Dedifferentiated amniotic fluid mesenchymal stem cell (primary cell): Measurements from ENCODE around the gene CSPG5.
A peak's percentile ranks its signal among the peaks of the same experiment; 100 is the strongest.

ENCODE experiments used
- DNase-seq: peaks from one replicate; pipeline ENCODE4 v3.0.0-alpha.2; 2016; ENCODE audit errors: extremely low spot score

CSPG5 gene, protein sequence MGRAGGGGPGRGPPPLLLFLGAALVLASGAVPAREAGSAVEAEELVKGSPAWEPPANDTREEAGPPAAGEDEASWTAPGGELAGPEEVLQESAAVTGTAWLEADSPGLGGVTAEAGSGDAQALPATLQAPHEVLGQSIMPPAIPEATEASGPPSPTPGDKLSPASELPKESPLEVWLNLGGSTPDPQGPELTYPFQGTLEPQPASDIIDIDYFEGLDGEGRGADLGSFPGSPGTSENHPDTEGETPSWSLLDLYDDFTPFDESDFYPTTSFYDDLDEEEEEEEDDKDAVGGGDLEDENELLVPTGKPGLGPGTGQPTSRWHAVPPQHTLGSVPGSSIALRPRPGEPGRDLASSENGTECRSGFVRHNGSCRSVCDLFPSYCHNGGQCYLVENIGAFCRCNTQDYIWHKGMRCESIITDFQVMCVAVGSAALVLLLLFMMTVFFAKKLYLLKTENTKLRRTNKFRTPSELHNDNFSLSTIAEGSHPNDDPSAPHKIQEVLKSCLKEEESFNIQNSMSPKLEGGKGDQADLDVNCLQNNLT

GRCh38 chr3:47578691-47579632, at the start of gene CSPG5:
CSPG5 (minus strand) TSS chr3:47578865; CDS start chr3:47578693, 172 bp downstream.
- no peak for DNase-seq

- no peak for DNase-seq
Measured at GRCh38 chr3:47628426-47628825, 49.8 kb upstream of the CSPG5 start.

DNA sequence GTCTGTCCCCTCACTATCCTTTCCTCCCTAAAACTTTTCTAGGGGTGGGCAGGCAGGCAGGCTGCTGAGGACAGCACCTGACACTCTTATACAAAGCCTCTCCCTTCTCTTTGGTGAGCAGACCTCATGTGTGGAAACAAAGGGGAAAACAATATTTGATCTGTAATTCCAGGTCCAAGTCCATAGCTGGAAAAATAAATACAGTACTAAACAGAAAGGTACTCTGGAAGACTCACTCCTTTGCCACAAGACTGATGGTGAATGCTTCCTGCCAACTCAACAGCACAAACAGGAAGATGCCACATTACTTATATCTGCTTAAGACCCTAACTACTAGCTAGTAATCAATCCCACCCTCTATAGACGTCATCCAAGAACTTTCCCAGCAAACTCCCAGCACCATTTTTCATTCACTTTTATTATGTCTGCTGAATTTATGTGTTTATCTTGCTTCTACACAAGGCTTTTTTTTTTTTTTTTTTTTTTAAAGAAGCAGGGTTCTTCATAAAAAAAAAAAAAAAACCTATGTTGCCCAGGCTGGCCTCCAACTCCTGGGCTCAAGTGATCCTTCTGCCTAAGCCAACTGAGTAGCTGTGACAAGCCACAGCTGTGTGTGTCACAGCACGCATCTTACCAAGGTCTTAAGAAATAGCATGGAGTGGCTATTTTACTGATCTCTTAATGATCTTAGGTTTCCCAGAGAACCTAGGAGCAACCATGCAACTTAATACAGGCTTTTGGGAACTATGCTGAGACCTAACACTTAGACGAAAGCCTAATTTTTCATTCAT, 44.2 kb upstream of the CSPG5 start:
- DNase-seq = no peak

DNA sequence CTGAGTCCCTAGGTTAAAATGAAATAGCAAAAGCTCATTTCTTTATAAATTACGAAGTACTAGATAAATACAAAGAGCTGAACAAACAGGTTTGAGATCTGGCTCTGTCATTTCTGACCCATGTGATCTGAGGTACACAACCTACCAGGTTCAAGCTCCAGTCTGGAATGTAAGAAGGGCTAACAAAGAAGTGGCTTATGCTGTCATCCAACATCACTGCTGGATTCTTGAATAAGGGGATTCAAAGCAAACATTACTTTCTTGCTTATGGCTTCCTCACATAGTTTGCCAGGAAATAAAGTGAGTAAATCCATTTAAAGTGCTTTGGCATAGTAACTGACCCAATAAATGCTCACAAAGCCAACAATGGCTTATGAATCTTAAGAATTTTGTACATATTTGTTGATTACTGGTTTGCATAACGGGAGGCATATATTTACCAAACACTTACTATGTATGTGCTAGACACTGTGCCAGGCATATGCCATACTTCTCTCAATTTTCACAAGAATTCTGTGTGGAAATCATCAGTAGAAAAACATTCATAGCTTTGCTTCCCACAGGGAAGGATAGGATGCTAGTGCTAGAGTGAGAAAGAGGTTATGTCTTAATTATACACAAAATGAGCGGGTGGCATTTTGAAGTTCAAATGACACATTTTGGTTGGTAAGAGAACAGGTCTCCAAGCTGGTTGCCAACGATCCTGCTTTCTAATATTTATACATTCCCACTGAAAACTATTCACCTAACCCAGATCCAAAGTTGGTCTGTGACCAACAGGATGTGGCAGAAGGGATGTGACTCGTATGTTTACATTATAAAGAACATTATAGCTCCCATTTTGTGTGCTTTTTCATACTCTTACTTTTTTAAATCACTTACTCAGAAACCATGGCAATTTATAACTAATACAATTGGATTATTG, 38.7 kb upstream of the CSPG5 start:
- DNase-seq = no peak

DNA sequence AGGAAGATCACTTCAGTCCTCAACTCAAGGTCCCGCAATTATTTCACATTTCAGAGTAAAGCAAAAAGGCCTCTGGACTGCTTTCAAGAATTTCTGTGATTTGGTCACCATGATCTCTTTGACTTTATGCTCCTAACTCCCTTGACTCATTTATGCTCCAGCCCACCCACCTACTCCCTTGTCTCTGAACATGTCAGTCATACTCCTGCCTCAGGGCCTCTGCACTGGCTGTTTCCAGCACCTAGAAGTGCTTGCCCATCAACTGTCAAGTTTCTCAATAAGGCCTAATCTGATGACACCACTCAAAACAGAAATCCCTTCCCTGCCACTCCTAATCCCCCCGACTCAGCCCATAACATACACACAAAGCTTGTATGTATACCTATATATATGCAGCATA, 36.1 kb upstream of the CSPG5 start:
- no peak for DNase-seq

GRCh38 chr3:47613722-47614121, 35.1 kb upstream of the CSPG5 start:
- no peak for DNase-seq

GRCh38 chr3:47612879-47613278, 34.2 kb upstream of the CSPG5 start:
- no peak for DNase-seq

DNA sequence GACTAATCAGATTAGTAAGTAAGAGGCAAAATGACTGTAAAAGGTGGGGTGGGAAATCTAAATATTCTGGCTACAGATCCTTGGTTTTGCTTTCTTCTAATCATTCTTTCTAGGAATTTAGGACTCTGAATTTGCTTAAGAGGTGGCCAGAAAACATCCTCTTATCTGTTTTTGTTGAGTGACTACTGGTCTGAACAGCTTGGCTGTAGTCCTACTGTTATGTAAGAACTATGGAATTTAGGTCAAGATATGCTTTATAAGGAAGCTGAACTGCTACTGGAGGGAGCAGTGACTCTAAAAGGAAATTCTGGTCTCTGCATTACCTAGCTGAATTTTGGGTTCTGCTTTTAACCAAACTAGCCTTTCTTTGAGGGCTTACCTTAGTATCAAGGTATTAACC, 33.5 kb upstream of the CSPG5 start:
- peak; percentile 74 for DNase-seq

DNA sequence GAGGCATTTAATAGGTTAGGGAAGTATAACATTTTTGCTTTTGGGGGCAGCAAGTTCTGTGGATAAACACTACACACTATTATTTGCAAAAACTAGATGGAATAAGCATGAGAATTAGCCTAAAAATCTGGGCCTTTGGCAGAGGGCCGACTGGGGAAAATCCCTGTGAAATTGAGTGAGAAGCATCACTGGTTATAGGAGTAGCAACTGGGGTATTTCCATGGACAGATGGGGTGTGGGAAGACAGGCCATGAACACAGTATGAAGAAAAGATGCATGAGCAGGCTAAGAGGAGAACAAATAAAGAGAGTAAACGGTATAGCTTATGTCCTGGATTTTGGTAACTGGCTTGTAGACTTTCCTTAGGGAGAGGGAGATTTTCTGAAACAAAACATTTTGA, 32.9 kb upstream of the CSPG5 start:
- no peak for DNase-seq

GRCh38 chr3:47610583-47610982, 31.9 kb upstream of the CSPG5 start:
- DNase-seq = no peak

- no peak for DNase-seq
Measured at GRCh38 chr3:47607335-47607734, 28.7 kb upstream of the CSPG5 start.

- DNase-seq = no peak
Measured at GRCh38 chr3:47606165-47606564, 27.5 kb upstream of the CSPG5 start.

- no peak for DNase-seq
Measured at GRCh38 chr3:47605652-47606051, 27.0 kb upstream of the CSPG5 start.

GRCh38 chr3:47604145-47604544, 25.5 kb upstream of the CSPG5 start:
- DNase-seq = no peak

DNA sequence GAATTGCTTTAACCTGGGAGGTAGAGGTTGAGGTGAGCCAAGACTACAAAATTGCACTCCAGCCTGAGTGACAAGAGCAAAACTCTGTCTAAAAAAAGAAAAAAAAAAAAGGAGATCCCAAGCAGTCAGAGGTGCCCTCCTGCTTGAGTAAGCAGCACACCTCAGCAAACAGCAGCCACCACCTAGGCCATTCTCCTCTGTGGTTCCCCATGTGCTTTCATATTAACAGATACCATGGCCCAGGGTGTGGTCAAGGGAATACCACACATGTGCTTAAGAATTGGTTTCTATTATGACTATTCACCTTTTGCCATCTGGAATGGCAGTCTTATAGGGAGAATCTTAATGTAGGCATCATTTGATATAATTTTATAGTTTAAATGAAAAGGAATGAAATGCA, 24.7 kb upstream of the CSPG5 start:
- DNase-seq = no peak

DNA sequence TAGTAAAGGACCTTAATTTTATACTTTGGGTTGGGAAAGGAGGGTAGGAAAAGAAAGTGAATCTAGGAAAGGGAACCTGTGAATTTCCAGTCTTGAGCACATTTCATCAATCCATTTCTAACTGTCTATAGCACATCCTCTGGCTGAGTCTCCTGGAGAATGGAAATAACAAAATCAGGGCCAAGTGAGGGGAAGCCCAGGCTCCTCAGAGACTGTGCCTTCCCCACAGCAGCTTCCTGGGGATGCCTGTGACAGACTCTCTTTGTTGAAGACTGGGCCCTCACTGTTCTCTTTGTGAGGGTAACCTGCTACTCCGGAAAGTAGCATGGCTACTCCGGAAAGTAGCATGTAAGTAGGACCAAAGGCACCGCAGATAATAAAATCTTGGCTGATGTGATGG, 22.6 kb upstream of the CSPG5 start:
- DNase-seq = no peak

GRCh38 chr3:47594792-47595191, 16.1 kb upstream of the CSPG5 start:
- no peak for DNase-seq

- no peak for DNase-seq
Measured at GRCh38 chr3:47592066-47592795, 13.6 kb upstream of the CSPG5 start.

GRCh38 chr3:47590216-47590615, 11.6 kb upstream of the CSPG5 start:
- DNase-seq = no peak

GRCh38 chr3:47588587-47588986, 9.9 kb upstream of the CSPG5 start:
- DNase-seq = no peak
